GM23338 (cell line): ENCODE data around the gene NOL12.

Experiments
- CTCF ChIP-seq, 2 experiments: fragments of 200-600 bp in 1 of 2; sonication (generic) in 1 of 2; conservative IDR thresholded peaks; 2 replicates each; pipeline versions ENCODE4 v1.5.1 to v1.6.1; 2016 to 2017; ENCODE audit warnings: antibody characterized with exemption in 2 of 2, low read depth in 2 of 2, mild to moderate bottlenecking in 2 of 2, moderate library complexity in 1 of 2
- EZH2 ChIP-seq: fragments of 200-600 bp; sonication (generic); IDR thresholded peaks from one replicate; pipeline ENCODE4 v1.8.0; 2017; ENCODE audit warnings: antibody characterized with exemption, mild to moderate bottlenecking, low read depth; ENCODE audit not compliant: unreplicated experiment
- EZH2phosphoT487 ChIP-seq: fragments of 200-600 bp; sonication (generic); IDR thresholded peaks from one replicate; pipeline ENCODE4 v1.8.1; 2018; ENCODE audit warnings: antibody characterized with exemption; ENCODE audit not compliant: unreplicated experiment
- POLR2AphosphoS5 ChIP-seq: IDR thresholded peaks from 2 replicates; pipeline ENCODE4 v1.6.1; 2016; ENCODE audit warnings: antibody characterized with exemption, low read depth
- REST ChIP-seq: IDR thresholded peaks from one replicate; pipeline ENCODE4 v1.6.1; 2018; ENCODE audit warnings: antibody characterized with exemption; ENCODE audit not compliant: unreplicated experiment

- TF ChIP-seq POLR2AphosphoS5 (no peak), CTCF (conservative IDR thresholded peaks at IDR 0.05; ENCODE audit: low read depth in 2 of 2) (no peak), EZH2phosphoT487 (no peak), EZH2 (no peak), REST (no peak)
These were observed 48.2 kb downstream of the NOL12 start for GRCh38 chr22:37734402-37734700.
